Neural progenitor cell (in vitro differentiated cells): Measurements from ENCODE around the gene FES. TPM values are rescaled to one million over a fixed set of nuclear protein-coding genes. Genes with fewer than 3 reads are reported as not detected.
A peak's percentile ranks its signal among the peaks of the same experiment; 100 is the strongest.

ENCODE experiments used
- DNase-seq: peaks from one replicate; pipeline ENCODE4 v3.0.0-alpha.2; 2016; ENCODE audit warnings: low spot score
- H2AFZ ChIP-seq: fragments of 200-600 bp; sonication (generic); replicated peaks from 2 replicates; pipeline ENCODE4 v1.6.1; 2016; ENCODE audit warnings: antibody characterized with exemption
- H3F3A ChIP-seq: fragments of 200-600 bp; sonication (generic); 2 replicates; pipeline ENCODE4 v1.6.1; 2016; ENCODE audit warnings: antibody characterized with exemption, low read depth
- H3K27ac ChIP-seq: fragments of 200-600 bp; sonication (generic); 2 replicates; pipeline ENCODE4 v1.5.1; 2016; ENCODE audit warnings: mild to moderate bottlenecking
- H3K27me3 ChIP-seq: fragments of 200-600 bp; sonication (generic); 2 replicates; pipeline ENCODE4 v1.6.1; 2016; ENCODE audit warnings: mild to moderate bottlenecking, moderate library complexity
- H3K36me3 ChIP-seq: fragments of 200-600 bp; sonication (generic); 2 replicates; pipeline ENCODE4 v1.5.1; 2016
- H3K4me1 ChIP-seq: fragments of 200-600 bp; sonication (generic); 2 replicates; pipeline ENCODE4 v1.6.1; 2016; ENCODE audit warnings: mixed run types
- H3K4me2 ChIP-seq: fragments of 200-600 bp; sonication (generic); 2 replicates; pipeline ENCODE4 v1.6.1; 2016
- H3K4me3 ChIP-seq: fragments of 200-600 bp; sonication (generic); 2 replicates; pipeline ENCODE4 v1.5.1; 2016
- H3K79me2 ChIP-seq: fragments of 200-600 bp; sonication (generic); 2 replicates; pipeline ENCODE4 v1.6.1; 2016; ENCODE audit warnings: low read depth
- H3K9ac ChIP-seq: fragments of 200-600 bp; sonication (generic); 2 replicates; pipeline ENCODE4 v1.6.1; 2016
- H3K9me3 ChIP-seq: fragments of 200-600 bp; sonication (generic); 2 replicates; pipeline ENCODE4 v1.5.1; 2016; ENCODE audit warnings: low read depth
- H4K20me1 ChIP-seq: fragments of 200-600 bp; sonication (generic); 2 replicates; pipeline ENCODE4 v1.6.1; 2016; ENCODE audit warnings: low read depth
- H3K27ac Mint-ChIP-seq: 3 replicates; pipeline ENCODE4 v1.8.0; 2021; ENCODE audit warnings: mixed read lengths
- H3K27me3 Mint-ChIP-seq: 2 replicates; pipeline ENCODE4 v1.8.0; 2022; ENCODE audit warnings: low read depth, mild to moderate bottlenecking, inconsistent platforms, moderate library complexity, mixed read lengths; ENCODE audit not compliant: insufficient read depth
- H3K36me3 Mint-ChIP-seq: 3 replicates; pipeline ENCODE4 v1.8.0; 2021; ENCODE audit warnings: mixed read lengths
- H3K4me1 Mint-ChIP-seq: 3 replicates; pipeline ENCODE4 v1.8.0; 2021; ENCODE audit warnings: mixed read lengths
- H3K4me3 Mint-ChIP-seq: 3 replicates; pipeline ENCODE4 v1.8.0; 2021; ENCODE audit warnings: mild to moderate bottlenecking, moderate library complexity, mixed read lengths
- H3K9me3 Mint-ChIP-seq: 3 replicates; pipeline ENCODE4 v1.8.0; 2020; ENCODE audit warnings: mixed read lengths
- EZH2 ChIP-seq: fragments of 200-600 bp; sonication (generic); IDR thresholded peaks from 2 replicates; pipeline ENCODE4 v1.6.1; 2017; ENCODE audit warnings: antibody characterized with exemption, mild to moderate bottlenecking, moderate library complexity
- EZH2phosphoT487 ChIP-seq: fragments of 200-600 bp; sonication (generic); IDR thresholded peaks from 2 replicates; pipeline ENCODE4 v1.6.1; 2017; ENCODE audit warnings: antibody characterized with exemption
- total RNA-seq: library from RNA; depleted of rRNA; stranded (reverse); fragments of >200 nt; gene quantifications from 2 replicates; pipeline ENCODE4 v1.2.3, GENCODE V29; 2015; ENCODE audit warnings: low replicate concordance
- TF ChIP-seq, protein P1 (sequence below): fragments of 200-600 bp; sonication (generic); IDR thresholded peaks from 2 replicates; pipeline ENCODE4 v1.5.1; 2017; ENCODE audit warnings: antibody characterized with exemption, mild to moderate bottlenecking

Gene FES
- total RNA-seq, 1 donor from 2014 or later, result 11.7 TPM

DNA sequence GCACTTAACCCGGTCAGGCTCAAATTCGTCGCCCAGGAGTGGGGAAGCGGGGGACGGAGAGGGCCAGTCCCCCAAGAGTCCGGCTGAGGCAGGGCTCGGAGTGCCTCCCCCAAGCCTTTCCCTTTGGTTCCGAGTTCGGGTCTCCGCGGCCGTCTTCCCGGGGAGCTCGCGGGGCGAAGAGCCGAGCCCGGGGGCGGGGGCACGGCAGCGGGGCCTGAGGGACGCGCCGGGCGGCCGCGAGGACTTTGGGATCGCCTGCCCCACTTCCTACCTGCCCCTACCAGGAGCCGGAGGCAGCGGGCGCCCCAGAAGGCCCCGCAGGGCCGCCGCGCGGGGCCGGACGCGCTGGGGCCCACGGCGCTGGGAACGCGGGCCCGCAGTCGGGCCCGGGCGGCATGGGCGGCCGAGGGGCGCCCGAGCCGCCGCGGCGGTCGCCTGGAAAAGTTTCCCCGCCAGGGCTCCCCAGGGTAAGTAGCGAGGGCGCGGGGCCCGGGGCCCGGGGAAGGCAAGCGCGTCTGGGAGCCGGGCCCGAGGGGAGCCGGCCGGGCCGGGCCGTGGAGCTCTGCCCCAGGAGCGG lies 13.1 kb upstream of the FES start:
- Histone ChIP-seq H3K36me3 (no peaks in the 10 kb centered on the region), H2AFZ (peak overlapping the region; percentile 86), H3K4me3 (peak overlapping the region; percentile 94), H4K20me1 (peaks cover 17% of the 10 kb centered on the region), H3K4me2 (peak overlapping the region; percentile 98), H3K79me2 (peaks cover 6% of the 10 kb centered on the region), H3F3A (peaks cover 36% of the 10 kb centered on the region), H3K27ac (no peak overlapping the region), H3K9ac (no peak overlapping the region), H3K9me3 (no peaks in the 10 kb centered on the region), H3K4me1 (peaks cover 41% of the 10 kb centered on the region), H3K27me3 (no peaks in the 10 kb centered on the region)
- Mint-ChIP-seq H3K4me1 (peaks cover 47% of the 10 kb centered on the region), H3K4me3 (peak overlapping the region; percentile 90), H3K27ac (peak overlapping the region; percentile 84), H3K27me3 (peaks cover 5% of the 10 kb centered on the region), H3K9me3 (no peaks in the 10 kb centered on the region), H3K36me3 (peaks cover 2% of the 10 kb centered on the region)
- TF ChIP-seq EZH2 (no peak), EZH2phosphoT487 (no peak)
- TF ChIP-seq, protein P1, sequence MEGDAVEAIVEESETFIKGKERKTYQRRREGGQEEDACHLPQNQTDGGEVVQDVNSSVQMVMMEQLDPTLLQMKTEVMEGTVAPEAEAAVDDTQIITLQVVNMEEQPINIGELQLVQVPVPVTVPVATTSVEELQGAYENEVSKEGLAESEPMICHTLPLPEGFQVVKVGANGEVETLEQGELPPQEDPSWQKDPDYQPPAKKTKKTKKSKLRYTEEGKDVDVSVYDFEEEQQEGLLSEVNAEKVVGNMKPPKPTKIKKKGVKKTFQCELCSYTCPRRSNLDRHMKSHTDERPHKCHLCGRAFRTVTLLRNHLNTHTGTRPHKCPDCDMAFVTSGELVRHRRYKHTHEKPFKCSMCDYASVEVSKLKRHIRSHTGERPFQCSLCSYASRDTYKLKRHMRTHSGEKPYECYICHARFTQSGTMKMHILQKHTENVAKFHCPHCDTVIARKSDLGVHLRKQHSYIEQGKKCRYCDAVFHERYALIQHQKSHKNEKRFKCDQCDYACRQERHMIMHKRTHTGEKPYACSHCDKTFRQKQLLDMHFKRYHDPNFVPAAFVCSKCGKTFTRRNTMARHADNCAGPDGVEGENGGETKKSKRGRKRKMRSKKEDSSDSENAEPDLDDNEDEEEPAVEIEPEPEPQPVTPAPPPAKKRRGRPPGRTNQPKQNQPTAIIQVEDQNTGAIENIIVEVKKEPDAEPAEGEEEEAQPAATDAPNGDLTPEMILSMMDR, result no peak
- DNase-seq, result peak; percentile 54

DNA sequence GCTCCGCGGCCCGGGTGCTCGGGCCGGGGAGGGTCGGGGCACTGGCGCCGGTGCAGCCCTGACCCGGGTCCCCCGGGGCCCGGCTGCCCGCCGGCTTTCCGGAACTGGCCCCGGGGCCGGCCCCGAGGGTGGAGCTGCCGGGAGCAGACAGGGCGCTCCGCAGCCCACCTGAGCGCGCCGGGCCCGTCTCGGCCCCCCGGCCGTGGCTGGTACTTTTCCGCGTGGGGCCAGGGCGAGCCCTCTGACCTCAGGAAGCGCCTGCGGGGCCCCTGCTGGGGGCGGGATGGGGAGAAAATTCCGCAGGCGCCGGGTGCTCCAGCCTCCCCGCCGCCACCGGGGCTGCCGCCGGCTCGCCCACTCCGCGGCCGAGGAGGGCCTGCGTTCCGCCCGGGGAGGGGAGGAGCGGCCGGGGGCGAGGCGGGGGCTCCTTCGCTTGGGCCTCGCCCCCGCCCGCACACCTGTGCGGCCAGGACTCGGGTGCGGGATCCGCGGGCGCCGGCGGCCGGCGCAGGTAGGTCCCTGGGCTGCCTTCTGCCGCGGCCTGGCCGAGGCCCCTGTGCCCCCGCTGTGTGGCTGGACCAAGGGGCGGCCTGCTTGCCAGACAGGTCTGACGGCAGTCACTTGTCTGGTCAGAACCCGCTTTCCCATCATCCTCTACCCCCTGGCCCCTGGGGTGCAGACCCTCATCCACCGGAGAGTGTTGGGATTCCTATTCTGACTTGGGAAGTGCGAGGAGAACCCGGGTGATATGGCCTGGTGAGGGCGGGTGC lies 12.4 kb upstream of the FES start:
- peak overlapping the region; percentile 94 for H3K4me3 ChIP-seq
- H3K79me2 ChIP-seq, result peaks cover 6% of the 10 kb centered on the region
- Mint-ChIP-seq H3K4me1 (peaks cover 47% of the 10 kb centered on the region), H3K9me3 (no peaks in the 10 kb centered on the region), H3K27me3 (peaks cover 5% of the 10 kb centered on the region), H3K4me3 (peak overlapping the region; percentile 87), H3K36me3 (peaks cover 9% of the 10 kb centered on the region), H3K27ac (no peak overlapping the region)
- H3K4me2 ChIP-seq, result peak overlapping the region; percentile 98
- H3K27ac ChIP-seq, result no peak overlapping the region
- TF ChIP-seq, protein P1, result no peak
- TF ChIP-seq EZH2phosphoT487, result no peak
- no peak for TF ChIP-seq EZH2
- peaks cover 41% of the 10 kb centered on the region for H3K4me1 ChIP-seq
- H3K9ac ChIP-seq, result no peak overlapping the region
- H3K27me3 ChIP-seq, result no peaks in the 10 kb centered on the region
- no peaks in the 10 kb centered on the region for H3K9me3 ChIP-seq
- H3F3A ChIP-seq, result peaks cover 36% of the 10 kb centered on the region
- peaks cover 17% of the 10 kb centered on the region for H4K20me1 ChIP-seq
- DNase-seq, result peak; percentile 56
- no peaks in the 10 kb centered on the region for H3K36me3 ChIP-seq
- H2AFZ ChIP-seq, result peak overlapping the region; percentile 71

DNA sequence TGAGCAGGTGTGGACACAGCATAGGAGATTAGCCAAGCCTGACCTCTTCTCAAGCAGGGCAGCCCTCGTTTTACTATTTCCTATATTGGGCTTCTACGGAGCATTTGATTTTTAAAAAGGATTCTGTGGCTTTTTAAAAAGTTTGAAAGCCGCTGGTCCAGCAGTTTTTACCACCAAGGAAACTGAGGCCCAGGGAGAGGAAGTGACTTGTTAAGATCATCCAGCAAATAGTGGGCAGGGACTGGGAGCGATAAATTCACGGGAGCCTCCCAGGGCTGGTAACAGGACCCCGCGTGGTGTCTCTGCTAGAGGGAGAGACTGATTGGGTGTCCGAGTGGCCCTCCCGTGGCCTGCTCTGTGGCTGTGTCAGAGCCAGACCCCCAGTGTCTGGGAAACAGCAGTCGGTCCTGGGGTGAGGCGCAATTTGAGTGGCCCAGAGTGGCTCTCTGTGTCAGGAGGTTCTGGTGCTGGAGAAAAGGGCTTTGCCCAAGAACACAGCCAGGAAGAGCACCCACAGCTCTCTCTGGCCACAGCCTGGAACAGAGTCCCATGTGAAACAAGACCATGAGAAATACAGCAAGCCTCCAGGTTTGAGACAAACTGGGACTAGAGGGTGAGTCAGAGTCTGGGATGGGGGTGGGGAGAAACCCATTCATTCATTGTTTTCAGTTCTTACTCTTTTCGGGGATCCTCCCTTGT lies 11.7 kb upstream of the FES start:
- H3K36me3 Mint-ChIP-seq, result peaks cover 12% of the 10 kb centered on the region
- Histone ChIP-seq H2AFZ (no peak overlapping the region), H3K4me1 (peaks cover 41% of the 10 kb centered on the region), H3K27me3 (no peaks in the 10 kb centered on the region), H3K27ac (no peak overlapping the region), H4K20me1 (peaks cover 17% of the 10 kb centered on the region), H3K9ac (no peak overlapping the region), H3K4me2 (peak overlapping the region; percentile 98), H3K4me3 (peak overlapping the region; percentile 94), H3K9me3 (no peaks in the 10 kb centered on the region), H3K36me3 (no peaks in the 10 kb centered on the region), H3F3A (peaks cover 36% of the 10 kb centered on the region), H3K79me2 (peaks cover 6% of the 10 kb centered on the region)
- peaks cover 47% of the 10 kb centered on the region for H3K4me1 Mint-ChIP-seq
- peak overlapping the region; percentile 87 for H3K4me3 Mint-ChIP-seq
- H3K27me3 Mint-ChIP-seq, result peaks cover 2% of the 10 kb centered on the region
- TF ChIP-seq, protein P1, result no peak
- TF ChIP-seq EZH2phosphoT487, result no peak
- no peak for TF ChIP-seq EZH2
- no peaks in the 10 kb centered on the region for H3K9me3 Mint-ChIP-seq
- no peak overlapping the region for H3K27ac Mint-ChIP-seq
- no peak for DNase-seq
